Ascending aorta (tissue), 2 donors: ENCODE measurements around the gene NKIRAS1. TPM values are rescaled to one million over a fixed set of nuclear protein-coding genes. Genes with fewer than 3 reads are reported as not detected.

Experiments used
- DNase-seq, 2 donors: peaks; one replicate each; pipeline ENCODE4 v3.0.0-alpha.2; 2019; ENCODE audit warnings: low spot score in 2 of 2
- H3K27ac ChIP-seq, 2 donors: fragments of 200-600 bp; sonication (generic); one replicate each; pipeline ENCODE4 v1.5.1; 2016 to 2017; ENCODE audit warnings: mild to moderate bottlenecking in 1 of 2
- H3K27me3 ChIP-seq: fragments of 200-600 bp; sonication (generic); one replicate; pipeline ENCODE4 v1.5.1; 2017
- H3K36me3 ChIP-seq, 2 donors: fragments of 200-600 bp; sonication (generic); one replicate each; pipeline ENCODE4 v1.5.1; 2016
- H3K4me1 ChIP-seq, 2 donors: fragments of 200-600 bp; sonication (generic); one replicate each; pipeline ENCODE4 v1.5.1; 2016 to 2017; ENCODE audit warnings: mild to moderate bottlenecking in 1 of 2
- H3K4me3 ChIP-seq, 2 donors: fragments of 200-600 bp; sonication (generic); one replicate each; pipeline ENCODE4 v1.5.1; 2016 to 2017; ENCODE audit warnings: mild to moderate bottlenecking in 1 of 2
- H3K9me3 ChIP-seq, 2 donors: fragments of 200-600 bp; sonication (generic); one replicate each; pipeline ENCODE4 v1.5.1; 2016
- intact Hi-C: fragments of 100-400 bp; cut with DNase I; formaldehyde crosslinking; loops from one replicate; pipeline ENCODE4 v1.15.1; 2023
- total RNA-seq: library from RNA; depleted of rRNA; stranded (reverse); fragments of >200 nt; gene quantifications from one replicate; pipeline ENCODE4 v1.1.0, GENCODE V29; 2016
- TF ChIP-seq, protein P1 (sequence below), 3 experiments: fragments of 200-600 bp in 2 of 3; fragments of 450-650 bp in 1 of 3; sonication (generic) in 2 of 3; IDR thresholded peaks; one replicate each; pipeline ENCODE4 v1.5.1; 2016 to 2019; ENCODE audit warnings: antibody characterized with exemption in 3 of 3, mild to moderate bottlenecking in 1 of 3, moderate library complexity in 1 of 3

NKIRAS1 gene
- total RNA-seq, 1 donor from 2014 or later: 8.7 TPM

- H3K4me1 ChIP-seq: no peaks in the 10 kb centered on the region
- H3K4me3 ChIP-seq: no peak overlapping the region
- peaks cover 0 to 4% of the 10 kb centered on the region in 2 donors for H3K36me3 ChIP-seq
- H3K9me3 ChIP-seq: no peaks in the 10 kb centered on the region
- intact Hi-C loops: no loop called here
- DNase-seq: no peak
- TF ChIP-seq, protein P1, sequence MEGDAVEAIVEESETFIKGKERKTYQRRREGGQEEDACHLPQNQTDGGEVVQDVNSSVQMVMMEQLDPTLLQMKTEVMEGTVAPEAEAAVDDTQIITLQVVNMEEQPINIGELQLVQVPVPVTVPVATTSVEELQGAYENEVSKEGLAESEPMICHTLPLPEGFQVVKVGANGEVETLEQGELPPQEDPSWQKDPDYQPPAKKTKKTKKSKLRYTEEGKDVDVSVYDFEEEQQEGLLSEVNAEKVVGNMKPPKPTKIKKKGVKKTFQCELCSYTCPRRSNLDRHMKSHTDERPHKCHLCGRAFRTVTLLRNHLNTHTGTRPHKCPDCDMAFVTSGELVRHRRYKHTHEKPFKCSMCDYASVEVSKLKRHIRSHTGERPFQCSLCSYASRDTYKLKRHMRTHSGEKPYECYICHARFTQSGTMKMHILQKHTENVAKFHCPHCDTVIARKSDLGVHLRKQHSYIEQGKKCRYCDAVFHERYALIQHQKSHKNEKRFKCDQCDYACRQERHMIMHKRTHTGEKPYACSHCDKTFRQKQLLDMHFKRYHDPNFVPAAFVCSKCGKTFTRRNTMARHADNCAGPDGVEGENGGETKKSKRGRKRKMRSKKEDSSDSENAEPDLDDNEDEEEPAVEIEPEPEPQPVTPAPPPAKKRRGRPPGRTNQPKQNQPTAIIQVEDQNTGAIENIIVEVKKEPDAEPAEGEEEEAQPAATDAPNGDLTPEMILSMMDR (IDR thresholded peaks at IDR 0.05): no peak
- no peaks in the 10 kb centered on the region for H3K27me3 ChIP-seq
- H3K27ac ChIP-seq: no peak overlapping the region
These were observed 11.7 kb upstream of the NKIRAS1 start for GRCh38 chr3:23928524-23928923.

- no peaks in the 10 kb centered on the region for H3K27me3 ChIP-seq
- TF ChIP-seq, protein P1 (IDR thresholded peaks at IDR 0.05): peak in 2 of 3 experiments; percentile 25 to 44
- H3K4me1 ChIP-seq: no peaks in the 10 kb centered on the region
- no peak overlapping the region for H3K4me3 ChIP-seq
- DNase-seq: no peak
- no peaks in the 10 kb centered on the region for H3K9me3 ChIP-seq
- intact Hi-C loops: no loop called here
- peaks cover 0 to 13% of the 10 kb centered on the region in 2 donors for H3K36me3 ChIP-seq
- H3K27ac ChIP-seq: no peak overlapping the region
These were observed 9.9 kb upstream of the NKIRAS1 start for GRCh38 chr3:23926736-23927135.

DNA sequence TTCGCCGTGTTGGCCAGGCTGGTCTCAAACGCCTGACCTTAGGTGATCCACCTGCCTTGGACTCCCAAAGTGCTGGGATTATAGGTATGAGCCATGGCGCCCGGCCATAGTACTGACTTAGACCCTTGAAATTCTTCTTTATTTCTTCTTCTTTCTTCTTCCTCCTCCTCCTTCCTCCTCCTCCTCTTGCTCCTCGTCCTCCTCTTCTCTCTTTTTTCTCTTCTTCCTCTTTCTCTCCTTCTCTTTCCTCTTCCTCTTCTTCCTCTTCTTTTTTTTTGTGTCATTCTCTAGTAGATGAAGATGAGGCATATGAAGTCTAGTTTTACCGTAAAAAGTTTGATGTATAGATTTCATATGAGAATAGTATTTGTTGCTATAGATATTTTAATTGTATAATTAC, 9.5 kb upstream of the NKIRAS1 start:
- intact Hi-C loops: no loop called here
- H3K36me3 ChIP-seq: peaks cover 0 to 18% of the 10 kb centered on the region in 2 donors
- TF ChIP-seq, protein P1 (IDR thresholded peaks at IDR 0.05): no peak
- H3K9me3 ChIP-seq: no peaks in the 10 kb centered on the region
- DNase-seq: no peak
- no peak overlapping the region for H3K4me3 ChIP-seq
- H3K27me3 ChIP-seq: no peaks in the 10 kb centered on the region
- H3K27ac ChIP-seq: no peak overlapping the region
- H3K4me1 ChIP-seq: no peaks in the 10 kb centered on the region

- intact Hi-C loops: no loop called here
- no peaks in the 10 kb centered on the region for H3K9me3 ChIP-seq
- TF ChIP-seq, protein P1 (IDR thresholded peaks at IDR 0.05): no peak
These were observed 7.0 kb upstream of the NKIRAS1 start for GRCh38 chr3:23923786-23924185.

DNA sequence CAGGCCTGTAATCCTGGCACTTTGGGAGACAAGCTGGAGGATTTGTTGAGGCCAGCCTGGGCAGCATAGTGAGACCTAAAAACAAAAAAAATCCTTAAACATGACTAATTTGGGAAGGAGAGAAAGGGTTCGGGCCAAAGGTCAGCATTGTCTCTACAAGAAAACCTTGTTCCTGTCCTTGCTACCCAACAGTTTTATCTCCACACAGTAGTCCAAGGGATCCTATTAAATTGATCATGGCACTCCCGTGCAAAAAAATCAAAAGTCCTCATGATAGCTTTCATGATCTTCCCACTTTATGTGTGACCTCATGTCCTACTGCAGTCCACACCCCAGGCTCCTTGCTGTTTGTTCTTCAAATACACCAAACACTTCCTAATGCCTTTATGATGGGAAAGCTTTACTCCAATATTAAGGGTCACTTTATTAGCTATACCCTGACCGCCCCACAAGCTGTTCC, 4.3 kb upstream of the NKIRAS1 start:
- H3K4me1 ChIP-seq: peaks cover 0 to 12% of the 10 kb centered on the region in 2 donors
- intact Hi-C loops: no loop called here
- peaks cover 0 to 48% of the 10 kb centered on the region in 2 donors for H3K36me3 ChIP-seq
- no peaks in the 10 kb centered on the region for H3K27me3 ChIP-seq
- TF ChIP-seq, protein P1 (IDR thresholded peaks at IDR 0.05): no peak
- H3K4me3 ChIP-seq: no peak overlapping the region
- H3K9me3 ChIP-seq: no peaks in the 10 kb centered on the region
- no peak overlapping the region for H3K27ac ChIP-seq
- DNase-seq: no peak

More at GRCh38 chr3:23923786-23924185, 7.0 kb upstream of the NKIRAS1 start:
- H3K4me3 ChIP-seq: no peak overlapping the region
- peaks cover 0 to 39% of the 10 kb centered on the region in 2 donors for H3K36me3 ChIP-seq
- H3K4me1 ChIP-seq: peaks cover 0 to 5% of the 10 kb centered on the region in 2 donors
- H3K27me3 ChIP-seq: no peaks in the 10 kb centered on the region
- H3K27ac ChIP-seq: no peak overlapping the region
- DNase-seq: no peak
